IPS-18c (cell line): ENCODE data around the gene PAX8.

Experiments used
- H3K4me3 ChIP-seq: 2 replicates; pipeline ENCODE4 v1.7.0; 2013; ENCODE audit warnings: low read depth, mild to moderate bottlenecking, low read length, moderate library complexity; ENCODE audit not compliant: insufficient read depth
- H3K9me3 ChIP-seq: one replicate; pipeline ENCODE4 v1.6.1; 2013; ENCODE audit warnings: mild to moderate bottlenecking, low read length, moderate library complexity; ENCODE audit not compliant: control insufficient read depth, insufficient read depth

PAX8 gene

DNA sequence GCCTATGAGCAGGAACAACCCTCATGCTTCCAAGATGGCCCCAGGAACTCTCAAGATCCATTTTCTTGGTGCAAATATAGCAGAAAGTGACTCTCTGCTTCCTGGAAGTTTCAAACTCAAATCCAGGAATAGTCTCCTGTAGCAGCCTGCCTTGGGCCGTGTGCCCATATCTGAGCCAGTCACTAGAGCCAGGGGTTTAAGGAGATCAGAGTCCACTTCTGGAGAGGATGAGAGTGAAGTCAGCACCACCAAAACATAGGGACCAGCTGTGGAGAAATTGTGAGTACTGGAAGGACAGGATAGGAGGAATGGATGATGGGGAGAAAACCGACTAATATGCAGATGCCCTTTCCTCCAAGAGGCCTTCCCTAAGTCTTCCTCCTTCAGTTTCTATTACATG is 71.7 kb downstream of the PAX8 start:
- H3K4me3 ChIP-seq: no peak overlapping the region

DNA sequence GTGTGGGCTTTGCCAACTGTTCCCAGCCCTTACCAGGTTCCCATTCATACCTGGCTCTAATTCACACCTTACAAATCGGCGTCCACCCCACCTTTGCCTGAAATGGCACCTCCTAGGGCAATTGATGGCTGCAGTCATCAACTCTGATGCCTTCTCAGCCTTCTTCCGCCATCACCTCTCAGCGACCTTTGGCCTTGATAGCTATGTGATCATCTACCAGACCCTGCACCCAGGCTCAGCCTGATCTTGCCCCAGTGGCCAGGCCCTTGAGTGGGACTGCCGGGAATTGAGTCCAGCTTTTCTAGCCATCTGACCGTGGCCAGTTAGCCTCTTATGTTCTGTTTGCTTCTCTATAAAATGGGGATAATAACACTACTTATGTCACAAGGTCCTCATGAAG is 72.5 kb downstream of the PAX8 start:
- Histone ChIP-seq H3K4me3 (no peak overlapping the region), H3K9me3 (no peaks in the 10 kb centered on the region)

More for the DNA sequence above, 71.7 kb downstream of the PAX8 start:
- H3K9me3 ChIP-seq: no peaks in the 10 kb centered on the region

DNA sequence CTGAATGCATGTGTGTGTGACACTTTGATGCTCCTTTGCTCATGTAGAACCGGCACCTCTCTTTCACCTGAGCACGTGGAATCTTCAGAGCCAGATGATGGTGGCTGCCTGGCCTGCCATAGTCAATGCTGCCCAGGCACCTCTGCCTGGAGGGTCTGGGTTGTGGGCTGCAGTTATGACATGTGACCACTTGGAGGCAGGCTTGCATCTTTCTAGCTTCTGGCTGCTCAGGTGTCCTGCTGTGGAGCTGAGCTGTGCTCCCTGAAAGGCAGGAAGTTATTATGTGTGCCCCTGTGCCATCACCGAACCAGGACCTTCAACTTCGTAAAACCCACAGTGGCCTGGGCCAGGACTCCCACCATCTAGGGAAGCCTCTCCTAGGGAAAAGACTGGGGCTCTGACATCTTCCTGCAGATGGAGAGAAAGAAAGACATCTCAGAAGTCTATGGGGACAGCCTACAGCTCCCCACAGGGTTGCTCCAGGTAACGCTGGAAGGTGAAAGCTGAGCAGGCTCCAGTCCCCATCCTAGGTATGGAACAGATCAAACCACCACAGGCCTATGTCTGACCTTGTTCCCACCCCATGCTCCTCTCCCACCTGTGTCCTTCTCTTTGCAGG is 74.7 kb downstream of the PAX8 start:
- Histone ChIP-seq H3K4me3 (no peak overlapping the region), H3K9me3 (no peaks in the 10 kb centered on the region)

DNA sequence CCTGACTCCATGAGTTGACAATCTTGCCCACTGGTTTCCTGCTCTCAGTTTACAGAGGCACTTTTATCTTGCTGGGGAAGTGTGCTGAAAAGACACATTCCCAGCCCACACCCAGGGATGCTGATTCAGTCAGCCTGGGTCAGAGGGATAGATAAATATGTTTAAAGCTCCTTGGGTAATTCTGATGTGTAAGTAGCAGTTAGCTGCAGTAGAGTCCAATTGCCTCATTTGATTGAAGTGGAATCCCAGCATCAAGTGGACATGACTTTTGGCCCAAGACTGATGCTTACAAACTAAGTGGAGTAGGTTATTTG is 75.5 kb downstream of the PAX8 start:
- Histone ChIP-seq H3K4me3 (no peak overlapping the region), H3K9me3 (no peaks in the 10 kb centered on the region)

DNA sequence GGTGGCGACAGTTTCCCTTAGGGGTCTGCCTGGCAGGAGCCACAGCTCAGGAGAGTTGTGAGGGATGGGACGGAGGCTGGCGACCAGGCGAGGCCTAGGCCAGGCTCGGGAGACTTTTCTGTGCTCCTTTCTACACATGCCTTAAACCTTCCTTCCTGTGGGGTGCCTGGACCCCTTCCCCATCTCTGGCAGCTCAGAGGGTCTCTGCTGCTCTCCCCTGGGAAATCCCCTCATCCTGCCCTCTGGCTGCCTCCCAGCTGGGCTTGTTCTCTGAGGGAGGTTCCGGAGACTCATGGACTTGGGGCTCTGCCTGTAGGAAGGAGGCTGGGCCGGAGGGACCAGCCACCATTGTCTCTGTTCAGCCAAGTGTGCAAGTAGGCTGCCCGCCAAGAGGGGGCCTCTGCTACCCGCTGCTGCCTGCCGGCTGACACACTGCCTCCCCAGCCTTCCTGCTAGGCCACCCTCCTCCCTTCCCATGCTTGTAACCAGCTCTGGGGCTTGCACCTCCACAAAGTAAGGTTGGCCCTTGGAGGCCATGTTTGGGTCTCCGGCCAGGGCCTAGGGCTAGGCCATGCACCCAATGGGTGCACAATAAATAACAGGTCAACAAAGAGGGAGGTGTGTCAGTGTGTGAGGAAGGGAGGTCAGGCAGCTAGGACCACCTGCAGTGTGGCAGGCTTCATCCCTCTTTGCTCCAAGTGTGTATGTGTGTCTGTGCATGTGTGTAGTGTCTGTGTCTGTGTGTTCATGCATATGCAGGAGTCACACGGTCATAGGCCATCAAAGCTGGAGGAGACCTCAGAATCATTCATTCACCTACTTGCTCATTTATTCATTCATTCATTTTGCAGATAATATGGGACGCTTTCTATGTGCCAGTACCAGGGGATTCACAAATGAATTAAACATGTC is 76.2 kb downstream of the PAX8 start:
- no peak overlapping the region; the same call in 1 of the 2 replicates for H3K4me3 ChIP-seq
- H3K9me3 ChIP-seq: no peaks in the 10 kb centered on the region

DNA sequence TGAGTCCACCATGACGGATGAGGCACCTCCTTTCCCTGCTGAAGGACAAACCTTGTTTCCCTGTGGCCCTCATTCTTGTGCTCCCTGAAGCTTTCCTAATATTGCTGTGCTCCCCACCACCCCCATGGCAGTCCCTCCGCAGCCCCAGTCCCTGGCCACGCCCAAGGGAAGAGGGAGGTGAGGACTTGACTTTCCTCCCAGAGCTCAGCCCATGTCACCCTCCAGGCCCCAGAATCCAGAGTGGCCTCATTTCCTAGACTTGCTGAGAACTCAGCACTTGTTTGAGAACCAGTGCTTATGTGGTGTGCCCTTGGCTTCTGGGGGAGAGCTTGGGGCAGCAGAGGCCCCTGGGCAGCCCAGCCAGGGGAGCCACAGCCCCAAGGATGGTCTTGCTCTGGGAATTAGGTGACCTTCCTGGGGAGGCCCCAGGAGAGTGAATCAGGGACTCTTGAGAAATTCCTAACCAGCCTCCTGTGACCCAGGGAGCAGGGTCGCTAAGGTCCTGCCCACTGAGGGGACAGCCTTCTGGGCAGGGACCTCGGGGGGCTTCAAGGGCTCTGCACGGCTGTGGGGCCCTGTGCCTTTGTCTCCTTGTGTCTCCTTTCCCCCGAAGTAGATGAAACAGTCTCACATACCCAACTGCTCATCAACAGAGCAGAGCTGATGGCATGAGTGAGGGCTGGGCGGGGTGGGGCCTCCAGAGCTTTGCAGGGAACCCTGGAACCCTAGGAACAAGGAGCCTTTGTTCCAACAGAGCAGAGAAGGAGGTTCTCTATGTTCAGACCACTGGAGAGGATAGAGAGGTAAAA is 77.0 kb downstream of the PAX8 start:
- no peak overlapping the region; the same call in 1 of the 2 replicates for H3K4me3 ChIP-seq
- H3K9me3 ChIP-seq: no peaks in the 10 kb centered on the region

DNA sequence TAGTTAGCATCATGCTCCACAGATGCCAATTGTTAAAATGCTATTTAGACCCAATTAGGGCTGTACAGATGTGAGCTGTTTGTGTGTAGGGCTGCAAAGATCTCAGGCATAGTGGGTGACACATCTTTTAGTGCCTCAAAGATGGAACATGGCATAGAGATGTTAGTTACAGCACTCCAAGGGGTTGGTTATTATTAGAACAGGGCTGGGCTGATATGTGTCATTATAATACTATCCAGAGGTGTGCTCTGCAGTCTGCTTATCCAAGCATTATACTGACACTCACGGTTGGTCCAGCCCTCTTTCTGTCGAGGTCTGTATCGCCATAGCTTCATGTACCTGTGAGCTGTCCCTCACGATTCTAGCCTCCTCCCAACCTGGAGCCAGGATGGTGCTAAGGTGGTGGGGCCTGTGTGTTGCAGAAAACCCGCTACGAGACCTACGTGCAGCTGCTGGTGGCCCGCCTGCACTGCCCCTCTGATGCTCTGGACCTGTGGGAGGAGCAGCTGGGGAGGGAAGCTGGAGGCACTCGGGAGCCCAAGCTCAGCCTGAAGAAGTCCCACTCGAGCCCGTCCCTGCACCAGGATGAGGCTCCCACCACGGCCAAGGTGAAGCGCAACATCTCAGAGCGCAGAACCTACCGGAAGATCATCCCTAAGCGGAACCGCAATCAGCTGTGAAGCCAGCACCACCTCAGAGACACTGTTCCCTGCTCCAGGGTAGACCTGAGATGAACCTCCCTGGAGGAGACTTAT is 77.8 kb downstream of the PAX8 start:
- no peak overlapping the region for H3K4me3 ChIP-seq
- no peaks in the 10 kb centered on the region for H3K9me3 ChIP-seq

DNA sequence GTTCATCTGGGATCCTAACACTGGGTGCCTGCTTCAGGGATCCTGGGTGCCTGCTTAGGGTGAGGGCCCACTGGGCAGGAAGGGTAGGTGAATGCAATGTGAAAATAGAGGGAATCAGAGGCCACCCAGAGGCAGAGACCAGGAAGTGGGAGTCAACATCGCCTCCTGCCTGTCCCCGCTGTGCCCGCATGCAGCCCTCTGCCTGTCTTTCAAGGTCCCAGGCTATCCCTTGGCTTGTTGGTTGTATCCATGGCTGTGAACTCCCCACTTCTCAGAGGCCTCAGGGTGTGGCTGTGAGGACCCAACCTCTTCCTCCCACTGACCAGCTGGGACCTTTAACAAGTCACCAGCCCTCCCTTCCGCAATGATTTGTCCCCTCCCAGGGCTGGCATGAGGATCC is 78.5 kb downstream of the PAX8 start:
- Histone ChIP-seq H3K4me3 (no peak overlapping the region), H3K9me3 (no peaks in the 10 kb centered on the region)

DNA sequence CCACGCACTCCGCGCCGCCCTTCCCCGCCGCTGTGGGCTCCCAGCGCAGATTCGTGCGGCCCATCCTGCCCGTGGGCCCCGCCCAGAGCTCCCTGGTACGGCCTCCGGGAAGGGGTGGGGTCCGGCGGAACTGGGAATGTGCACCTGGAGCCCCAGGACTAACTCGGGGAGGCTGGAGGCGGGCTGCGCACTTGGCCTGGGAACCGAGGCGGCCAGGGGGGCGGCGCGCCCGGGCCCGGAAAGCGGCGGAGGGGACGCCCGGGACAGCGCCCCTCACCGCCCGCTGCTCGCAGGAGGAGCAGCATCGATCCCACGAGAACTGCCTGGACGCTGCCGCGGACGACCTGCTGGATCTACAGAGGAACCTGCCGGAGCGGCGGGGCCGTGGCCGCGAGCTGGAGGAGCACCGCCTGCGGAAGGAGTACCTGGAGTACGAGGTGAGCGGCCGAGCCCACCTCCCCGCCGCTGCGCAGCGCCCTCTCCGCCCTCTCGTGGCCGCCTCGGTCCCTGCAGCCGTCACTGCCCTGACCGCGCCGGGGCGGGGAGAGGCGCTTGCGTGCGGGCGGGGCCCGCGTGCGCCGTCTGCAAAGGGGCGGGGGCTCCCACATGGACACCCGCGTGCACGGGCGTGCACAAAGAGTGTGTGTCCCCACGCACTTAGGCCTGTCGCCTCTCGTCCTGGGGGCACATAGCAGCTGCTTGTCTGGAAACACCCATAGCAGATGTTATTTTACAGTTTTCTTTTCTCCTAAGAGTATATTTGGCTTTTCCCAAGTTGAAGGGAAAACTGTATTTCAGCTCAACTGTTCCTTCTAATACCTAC is 79.7 kb downstream of the PAX8 start:
- Histone ChIP-seq H3K9me3 (no peaks in the 10 kb centered on the region), H3K4me3 (peak overlapping the region; percentile 75)

DNA sequence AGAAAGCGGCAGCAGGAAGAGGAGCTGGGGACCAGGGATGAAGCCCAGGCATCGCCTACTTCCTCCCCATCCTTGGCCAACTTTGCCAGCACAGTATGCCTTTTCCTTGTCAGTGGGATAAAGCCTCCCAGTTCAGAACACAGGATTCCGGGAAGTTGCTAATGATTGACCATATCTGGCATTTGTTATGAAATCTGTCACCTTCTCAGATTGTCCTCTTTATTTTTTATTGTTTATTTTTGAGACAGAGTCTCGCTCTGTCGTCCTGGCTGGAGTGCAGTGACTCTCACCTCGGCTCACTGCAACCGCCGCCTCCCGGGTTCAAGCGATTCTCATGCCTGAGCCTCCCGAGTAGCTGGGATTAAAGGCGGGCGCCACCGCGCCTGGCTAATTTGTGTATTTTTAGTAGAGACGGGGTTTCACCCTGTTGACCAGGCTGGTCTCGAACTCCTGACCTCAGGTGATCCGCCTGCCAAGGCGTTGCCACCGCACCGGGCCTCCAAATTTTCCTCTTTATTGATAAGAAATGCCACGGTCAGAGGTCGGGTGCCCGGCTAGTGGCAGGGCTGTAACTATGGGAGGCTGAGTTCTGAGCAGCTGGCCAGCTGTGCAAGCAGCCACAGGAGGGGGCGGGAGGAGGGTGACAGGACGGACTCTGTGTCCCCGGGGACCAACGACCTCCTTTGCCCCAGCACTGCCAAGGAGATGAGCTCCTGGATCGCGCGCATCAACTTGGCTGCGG is 80.5 kb downstream of the PAX8 start:
- H3K4me3 ChIP-seq: peak overlapping the region; percentile 75
- no peaks in the 10 kb centered on the region for H3K9me3 ChIP-seq

DNA sequence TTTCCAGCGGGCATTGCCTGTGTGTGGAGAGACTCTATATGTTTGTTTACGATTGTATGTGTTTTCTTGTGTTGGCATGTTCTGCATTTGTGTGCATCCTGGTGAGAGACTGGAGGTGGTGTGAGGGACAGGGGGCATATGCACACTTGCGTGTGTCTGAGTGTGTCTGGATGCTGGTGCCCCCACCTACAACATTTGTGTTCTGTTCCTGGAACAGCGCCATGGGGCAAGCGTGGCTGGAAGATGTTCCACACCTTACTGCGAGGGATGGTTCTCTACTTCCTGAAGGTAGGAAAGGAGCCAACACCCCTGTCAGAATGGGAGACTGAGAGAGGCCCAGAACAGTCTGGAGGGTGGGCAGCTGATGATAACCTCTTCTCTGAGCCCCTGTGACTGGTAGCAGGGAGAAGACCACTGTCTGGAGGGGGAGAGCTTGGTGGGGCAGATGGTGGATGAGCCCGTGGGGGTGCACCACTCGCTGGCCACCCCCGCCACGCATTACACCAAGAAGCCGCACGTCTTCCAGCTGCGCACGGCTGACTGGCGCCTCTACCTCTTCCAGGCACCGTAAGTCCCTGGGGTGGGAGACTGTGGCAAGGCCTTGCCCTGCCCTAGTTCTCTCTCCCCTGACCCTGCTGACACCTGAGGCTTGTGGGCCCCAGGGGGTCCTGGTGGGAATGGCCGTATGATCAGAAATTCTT is 81.2 kb downstream of the PAX8 start:
- Histone ChIP-seq H3K9me3 (no peaks in the 10 kb centered on the region), H3K4me3 (no peak overlapping the region)

DNA sequence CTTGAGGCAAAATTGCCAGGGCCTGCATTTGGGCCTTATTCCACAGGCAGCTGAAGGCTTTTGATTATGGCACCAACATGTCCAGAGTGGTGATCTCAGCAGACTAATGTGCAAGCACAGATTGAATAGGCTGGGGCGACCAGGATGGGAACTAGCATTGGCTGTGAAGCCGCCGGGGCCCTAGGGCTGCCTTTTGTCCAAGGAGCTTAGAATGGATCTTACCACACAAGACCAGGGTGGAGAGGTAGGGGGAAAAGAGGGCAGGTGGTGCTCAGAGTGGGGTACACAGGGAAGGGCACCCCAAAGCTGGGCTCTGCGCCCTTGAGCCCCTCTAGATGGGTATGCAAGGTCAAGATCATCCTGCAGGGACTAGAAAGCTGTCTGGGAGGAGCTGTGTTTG is 81.9 kb downstream of the PAX8 start:
- no peak overlapping the region for H3K4me3 ChIP-seq
- no peaks in the 10 kb centered on the region for H3K9me3 ChIP-seq

DNA sequence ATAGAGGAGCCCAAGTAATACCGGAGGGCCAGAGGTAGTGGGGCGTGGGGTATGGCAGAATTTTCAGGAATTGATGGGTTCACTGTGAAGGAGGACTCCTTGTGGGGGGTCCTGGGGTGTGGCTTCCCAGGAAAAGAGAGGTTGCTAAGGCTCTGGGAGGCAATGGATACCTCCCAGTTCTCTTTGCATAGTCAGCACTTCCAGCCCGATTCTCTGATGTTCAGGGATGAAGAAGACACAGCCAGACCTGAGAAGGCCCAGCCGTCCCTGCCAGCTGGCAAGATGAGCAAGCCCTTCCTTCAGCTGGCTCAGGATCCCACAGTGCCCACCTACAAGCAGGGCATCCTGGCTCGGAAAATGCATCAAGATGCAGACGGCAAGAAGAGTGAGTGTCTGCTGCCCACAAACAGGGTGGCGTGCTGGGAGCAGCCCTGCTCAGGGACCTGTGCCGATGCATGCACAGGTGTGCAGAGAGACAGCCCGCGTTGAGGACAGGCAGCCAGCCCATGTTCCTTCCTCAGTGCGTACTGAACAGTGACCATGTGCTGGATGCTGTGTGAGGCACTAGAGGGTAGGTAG is 82.7 kb downstream of the PAX8 start:
- no peak overlapping the region for H3K4me3 ChIP-seq
- no peaks in the 10 kb centered on the region for H3K9me3 ChIP-seq

DNA sequence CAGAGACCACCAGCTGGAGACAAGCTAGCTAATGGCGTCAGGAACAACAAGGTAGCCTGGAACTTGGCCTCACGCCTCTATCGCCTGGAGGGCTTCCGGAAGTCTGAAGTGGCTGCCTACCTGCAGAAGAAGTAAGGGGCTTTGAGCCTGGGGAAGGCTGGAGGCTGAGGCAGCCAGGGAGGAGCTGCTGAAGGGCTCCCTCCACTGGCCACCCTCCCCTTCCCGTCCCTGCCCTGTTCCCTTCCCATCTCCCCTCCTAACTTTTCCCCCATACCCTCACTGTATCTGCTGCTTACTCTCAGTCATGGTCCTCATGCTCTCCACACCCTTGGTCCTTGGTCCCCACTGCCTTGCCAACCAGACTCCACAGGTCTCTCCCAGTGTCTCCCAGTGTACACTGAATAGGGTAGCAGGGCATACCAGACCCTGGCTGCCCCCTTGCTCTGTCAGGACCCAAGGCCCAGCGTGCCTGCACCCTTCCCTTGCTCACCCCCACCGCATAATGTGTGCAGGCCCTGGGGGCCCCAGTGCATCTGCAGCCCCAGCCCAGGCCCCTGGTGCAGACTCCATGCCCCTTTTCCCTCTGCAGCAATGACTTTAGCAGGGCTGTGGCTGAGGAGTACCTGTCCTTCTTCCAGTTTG is 86.1 kb downstream of the PAX8 start:
- H3K4me3 ChIP-seq: no peak overlapping the region
- H3K9me3 ChIP-seq: no peaks in the 10 kb centered on the region

DNA sequence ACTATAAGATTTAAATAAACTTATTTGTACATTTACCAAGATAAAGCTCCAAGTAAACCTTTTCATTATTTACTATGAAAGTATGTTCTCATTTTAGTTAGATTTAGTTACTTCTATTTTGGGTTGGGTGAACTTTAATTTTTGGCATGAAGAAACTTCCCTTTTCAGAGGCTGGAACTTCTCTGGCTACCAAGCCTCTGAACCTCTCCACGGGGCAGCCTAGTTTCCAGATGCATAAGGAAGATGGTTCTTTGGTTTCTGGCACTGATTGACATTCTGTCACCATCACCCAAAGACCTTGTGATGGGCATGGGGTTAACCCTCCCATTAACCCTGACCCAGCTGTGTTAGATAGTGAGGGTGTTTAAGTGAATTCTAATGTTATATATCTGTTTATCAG is 87.8 kb downstream of the PAX8 start:
- Histone ChIP-seq H3K4me3 (no peak overlapping the region), H3K9me3 (no peaks in the 10 kb centered on the region)
